HepG2 (cell line): ENCODE data around the gene FBLN7. TPM values are rescaled to one million over a fixed set of nuclear protein-coding genes. Genes with fewer than 3 reads are reported as not detected.

Source experiments
- ATAC-seq: fragments of 200-7000 bp; cut with Tn5 transposase; 3 replicates; pipeline ENCODE4 v1.9.1; 2020; ENCODE audit warnings: mild to moderate bottlenecking, moderate library complexity
- BruUV-seq: library from RNA; stranded (reverse); fragments of 400-500 nt; replicated peaks from 2 replicates; lab custom pipeline; 2021; lab: Mats Ljungman, UMichigan
- CTCF ChIA-PET: fragments of 300-600 bp; formaldehyde crosslinking; extraction: SDS; loops from one replicate; lab custom pipeline; 2021; ENCODE audit warnings: low total read pairs, inconsistent platforms, low intra/inter-chr PET ratio; lab: Yijun Ruan, JAX
- POLR2A ChIA-PET: fragments of 350-600 bp; sonication (Branson Sonifier 250); formaldehyde crosslinking; loops from one replicate; lab custom pipeline; 2020; ENCODE audit warnings: antibody characterized with exemption, inconsistent platforms; lab: Yijun Ruan, JAX
- DNase-seq: peaks from one replicate; pipeline ENCODE4 v3.0.0-alpha.2; 2015; ENCODE audit warnings: low spot score
- FAIRE-seq: peaks from 3 replicates; lab custom pipeline; 2011; peaks lifted over from hg19 to GRCh38; lab: Jason Lieb, UNC
- H2AFZ ChIP-seq: one replicate; pipeline ENCODE4 v1.6.1; 2011; ENCODE audit warnings: low read length, inconsistent platforms
- H3K27ac ChIP-seq: fragments of 300-600 bp; 3 replicates; pipeline ENCODE4 v1.8.0; 2011; ENCODE audit warnings: mixed run types, mild to moderate bottlenecking, mixed read lengths, low read length, inconsistent platforms; ENCODE audit not compliant: insufficient read depth; ENCODE audit errors: extremely low read length
- H3K27me3 ChIP-seq, 2 experiments: fragments of 200-600 bp in 1 of 2; 2 replicates in 1 of 2; 3 replicates in 1 of 2; pipeline versions ENCODE4 v1.6.0 to v1.8.0; 2011; ENCODE audit warnings: low read length in 2 of 2, mild to moderate bottlenecking in 2 of 2, moderate library complexity in 2 of 2, inconsistent platforms in 1 of 2; ENCODE audit not compliant: insufficient read depth in 2 of 2, control insufficient read depth in 1 of 2
- H3K36me3 ChIP-seq, 2 experiments: fragments of 200-600 bp in 1 of 2; replicated peaks in 1 of 2; 2 replicates in 1 of 2; 3 replicates in 1 of 2; pipeline versions ENCODE4 v1.5.1 to v1.8.0; 2011; ENCODE audit warnings: low read length in 2 of 2, inconsistent platforms in 1 of 2; ENCODE audit not compliant: insufficient read depth in 2 of 2, control insufficient read depth in 1 of 2
- H3K4me1 ChIP-seq: 2 replicates; pipeline ENCODE4 v1.5.1; 2012; ENCODE audit warnings: low read length, inconsistent platforms; ENCODE audit not compliant: insufficient read depth
- H3K4me2 ChIP-seq: 2 replicates; pipeline ENCODE4 v1.6.0; 2011; ENCODE audit warnings: low read depth, low read length, inconsistent platforms
- H3K4me3 ChIP-seq, 3 experiments: fragments of 200-600 bp in 1 of 3; sonication (generic), shearing (Covaris generic) in 1 of 3; replicated peaks in 1 of 3; 2 replicates each; pipeline ENCODE4 v1.5.1; 2011 to 2016; ENCODE audit warnings: low read length in 3 of 3, inconsistent platforms in 2 of 3, low read depth in 2 of 3, mild to moderate bottlenecking in 2 of 3, control low read depth in 1 of 3, mixed read lengths in 1 of 3; ENCODE audit not compliant: insufficient read depth in 1 of 3
- H3K79me2 ChIP-seq: one replicate; pipeline ENCODE4 v1.6.1; 2011; ENCODE audit warnings: low read length, inconsistent platforms; ENCODE audit not compliant: insufficient read depth
- H3K9ac ChIP-seq: 2 replicates; pipeline ENCODE4 v1.6.0; 2011; ENCODE audit warnings: mild to moderate bottlenecking, low read depth, low read length, inconsistent platforms; ENCODE audit not compliant: insufficient read depth
- H3K9me3 ChIP-seq: 2 replicates; pipeline ENCODE4 v1.5.1; 2012; ENCODE audit warnings: mild to moderate bottlenecking, low read length
- H4K20me1 ChIP-seq: 2 replicates; pipeline ENCODE4 v1.6.0; 2011; ENCODE audit warnings: inconsistent platforms, mild to moderate bottlenecking, low read length, moderate library complexity; ENCODE audit not compliant: insufficient read depth
- AHR ChIP-seq: IDR thresholded peaks from 2 replicates; pipeline ENCODE4 v1.6.1; 2018; ENCODE audit warnings: missing genetic modification reagents, missing compliant biosample characterization
- EZH2 ChIP-seq: conservative IDR thresholded peaks from 2 replicates; pipeline ENCODE4 v1.6.1; 2012; ENCODE audit warnings: mild to moderate bottlenecking, low read depth, low read length, moderate library complexity
- PBX2 ChIP-seq: IDR thresholded peaks from 2 replicates; pipeline ENCODE4 v1.6.1; 2016; ENCODE audit warnings: control low read depth
- PPARG ChIP-seq: conservative IDR thresholded peaks from 2 replicates; pipeline ENCODE4 v1.6.1; 2016; ENCODE audit warnings: missing biosample characterization, missing genetic modification reagents
- SP5 ChIP-seq: IDR thresholded peaks from 2 replicates; pipeline ENCODE4 v1.6.1; 2016; ENCODE audit warnings: low read depth, borderline replicate concordance
- THAP7 ChIP-seq: sonication (generic); formaldehyde crosslinking; IDR thresholded peaks from 2 replicates; pipeline ENCODE4 v1.8.1; 2023; ENCODE audit warnings: mild to moderate bottlenecking, missing genetic modification reagents
- ZFP37 ChIP-seq: sonication (generic); formaldehyde crosslinking; IDR thresholded peaks from 2 replicates; pipeline ENCODE4 v1.4.0; 2020; ENCODE audit warnings: missing genetic modification reagents, borderline replicate concordance
- WGBS: methylation state at CpG from one replicate; pipeline ENCODE4 v1.1.6; 2017; ENCODE audit warnings: low lambda C conversion rate; 5-methylcytosine and 5-hydroxymethylcytosine counted together
- in situ Hi-C: cut with HindIII; loops from 2 replicates; pipeline ENCODE4 v1.10.0; 2017; ENCODE audit warnings: low pct_unique_long_range_greater_than_20kb; ENCODE audit not compliant: extremely low pct_ligation_motif_present
- intact Hi-C: fragments of 100-400 bp; cut with micrococcal nuclease; formaldehyde crosslinking; loops from one replicate; pipeline ENCODE4 v1.10.0; 2022; ENCODE audit not compliant: unreplicated experiment
- polyA plus RNA-seq, 8 experiments: library from polyadenylated mRNA; depleted of rRNA in 3 of 8; stranded (reverse) in 7 of 8; unstranded in 1 of 8; fragments of >200 nt; fragmentation: Illumina TruSeq in 4 of 8; extraction: Trizol in 4 of 8; gene quantifications; 2 replicates each; pipeline versions ENCODE4 v1.2.1 to v1.2.3, GENCODE V29; 2011 to 2016; ENCODE audit warnings: low read depth in 4 of 8, missing spikeins in 1 of 8, mixed read lengths in 1 of 8; ENCODE audit not compliant: insufficient read depth in 1 of 8
- total RNA-seq, 5 experiments: library from RNA; depleted of rRNA; stranded (reverse); fragments of >200 nt; fragmentation: Illumina TruSeq; extraction: Trizol; gene quantifications; 2 replicates each; pipeline ENCODE4 v1.2.3, GENCODE V29; 2016; ENCODE audit warnings: low read depth in 1 of 5

The FBLN7 gene
- total and polyA plus RNA-seq, 2 of the 13 experiments (the other 11 are each of a cell fraction or from before 2014, with no cell fraction given) = 1.4 to 2.3 TPM

GRCh38 chr2:112163541-112163981, 25.4 kb downstream of the FBLN7 start (continued):
- TF ChIP-seq PBX2 (no peak), ZFP37 (no peak)

- POLR2A ChIA-PET = no interaction called here
Measured at GRCh38 chr2:112164876-112165275, 26.7 kb downstream of the FBLN7 start.

More at GRCh38 chr2:112164876-112165275, 26.7 kb downstream of the FBLN7 start:
- WGBS = 76% methylated on average over 8 of the region's 11 CpGs
- Histone ChIP-seq H4K20me1 (no peaks in the 10 kb centered on the region), H2AFZ (no peak overlapping the region), H3K79me2 (no peaks in the 10 kb centered on the region), H3K27me3 (no peaks in the 10 kb centered on the region; a peak in 1 of 5 replicates), H3K36me3 (no peaks in the 10 kb centered on the region), H3K4me1 (peaks cover 37% of the 10 kb centered on the region)
- ATAC-seq (no peak), FAIRE-seq (no peak)
- intact Hi-C loops = no loop called here
- CTCF ChIA-PET = no interaction called here
- TF ChIP-seq EZH2 = no peak
- no peak for TF ChIP-seq PPARG (CRISPR knock-in tag)
- TF ChIP-seq THAP7 (CRISPR knock-in tag) = no peak
- no peak for TF ChIP-seq SP5 (CRISPR knock-in tag)
- no peak for TF ChIP-seq AHR (CRISPR knock-in tag)
- TF ChIP-seq, all 625 proteins: peak for 0
- Histone ChIP-seq H3K4me2 (no peak overlapping the region), H3K9ac (no peak overlapping the region), H3K9me3 (no peaks in the 10 kb centered on the region), H3K27ac (no peak overlapping the region), H3K4me3 (no peak overlapping the region)
- no peak for DNase-seq
- BruUV-seq = no TSS peak
- in situ Hi-C loops = no loop called here
